HG02588 (cell line): ENCODE measurements around the gene SCN1A.
A peak's percentile ranks its signal among the peaks of the same experiment; 100 is the strongest.
"Not testable (repeated sequence)": the region's sequence is repeated elsewhere in the genome, so short reads cannot be mapped to it uniquely, and the experiment has no call there.

Experiments used
- ATAC-seq: cut with Tn5 transposase; IDR thresholded peaks from one replicate; pipeline ENCODE4 v1.9.1; 2021; ENCODE audit warnings: mild to moderate bottlenecking, moderate library complexity; ENCODE audit not compliant: unreplicated experiment

SCN1A gene

GRCh38 chr2:166127217-166128155 is at the start of gene SCN1A:
Gene SCN1A, minus strand, starts transcription at chr2:166128020. Its CDS starts 54,399 bp downstream, at chr2:166073621.
- no peak for ATAC-seq

DNA sequence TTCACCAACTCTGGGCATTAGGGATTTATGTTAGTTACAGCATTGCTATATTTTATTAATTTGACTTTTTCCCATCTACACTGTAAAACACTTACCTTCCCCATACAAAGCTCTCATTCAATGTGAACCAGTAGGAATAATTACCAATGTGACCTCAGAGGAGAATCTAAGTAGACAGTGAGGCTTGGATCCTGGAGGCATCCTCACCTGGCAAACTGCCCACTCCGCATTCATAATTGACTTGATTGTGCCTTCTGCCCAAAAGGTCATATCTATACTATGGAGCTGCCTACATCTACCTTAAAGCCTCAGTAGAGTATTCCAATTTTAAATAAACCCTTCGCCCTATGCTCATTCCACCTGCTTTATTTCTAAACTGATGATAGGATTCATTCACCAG is 45.4 kb upstream of the SCN1A start:
- ATAC-seq: no peak

- ATAC-seq: no peak
These were observed 43.4 kb upstream of the SCN1A start for GRCh38 chr2:166171216-166171615.

DNA sequence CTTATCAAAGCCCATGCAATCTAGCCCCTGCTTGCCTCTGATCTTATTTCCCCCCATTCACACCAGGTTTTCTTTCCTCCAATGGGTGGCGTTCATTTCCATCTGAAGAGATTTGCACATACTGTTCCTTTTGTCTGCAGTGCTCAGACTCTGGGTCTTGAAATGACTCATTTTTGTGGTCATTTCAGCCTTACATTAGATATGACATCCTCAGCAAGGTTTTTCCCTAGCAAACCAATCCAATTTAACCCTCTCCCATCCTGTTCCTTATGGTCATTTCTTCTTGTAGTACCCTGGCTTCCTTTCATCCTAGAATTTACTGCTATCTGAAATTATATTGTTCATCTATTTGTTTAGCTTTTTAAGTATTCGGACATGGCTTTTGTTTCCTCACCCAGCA is 42.5 kb upstream of the SCN1A start:
- peak; percentile 58 for ATAC-seq

DNA sequence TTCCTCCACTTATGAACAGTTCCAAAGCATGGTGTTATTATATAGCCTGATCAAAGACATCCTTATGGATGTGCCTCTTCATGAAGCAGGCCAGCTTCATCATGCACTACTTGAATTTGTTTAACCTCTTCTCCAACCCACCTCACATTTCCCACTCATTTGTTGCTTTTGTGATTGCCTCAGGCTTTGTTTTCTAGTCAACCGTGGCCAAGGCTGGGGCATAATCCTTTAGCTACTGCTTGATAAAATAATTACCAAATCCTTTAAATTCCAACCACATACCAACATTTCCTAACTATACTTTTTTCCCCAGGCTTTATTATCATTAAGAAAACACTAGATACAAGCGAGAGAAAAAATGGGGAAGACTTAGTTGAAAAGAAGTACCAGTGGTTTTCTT is 39.6 kb upstream of the SCN1A start:
- no peak for ATAC-seq

- no peak for ATAC-seq
These were observed 36.0 kb upstream of the SCN1A start for GRCh38 chr2:166163775-166164174.

GRCh38 chr2:166158546-166158945 is 30.7 kb upstream of the SCN1A start:
- ATAC-seq: no peak

DNA sequence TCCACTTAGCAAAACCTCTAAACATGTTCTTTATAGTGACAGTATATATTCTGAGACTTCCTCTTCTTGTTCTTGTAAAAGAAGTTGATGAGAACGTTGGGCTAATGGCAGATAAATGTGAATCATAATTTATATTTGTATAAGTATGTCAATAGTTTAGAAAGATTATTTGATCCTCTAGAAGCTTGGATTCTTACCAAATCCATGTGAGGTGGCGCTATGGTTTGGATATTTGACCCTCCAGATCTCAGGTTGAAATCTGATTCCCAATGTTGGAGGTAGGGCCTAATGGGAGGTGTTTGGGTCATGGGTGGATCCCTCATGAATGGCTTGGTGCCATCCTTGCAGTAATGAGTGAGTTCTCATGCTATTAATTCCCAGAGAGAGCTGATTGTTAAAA is 29.8 kb upstream of the SCN1A start:
- no peak for ATAC-seq

DNA sequence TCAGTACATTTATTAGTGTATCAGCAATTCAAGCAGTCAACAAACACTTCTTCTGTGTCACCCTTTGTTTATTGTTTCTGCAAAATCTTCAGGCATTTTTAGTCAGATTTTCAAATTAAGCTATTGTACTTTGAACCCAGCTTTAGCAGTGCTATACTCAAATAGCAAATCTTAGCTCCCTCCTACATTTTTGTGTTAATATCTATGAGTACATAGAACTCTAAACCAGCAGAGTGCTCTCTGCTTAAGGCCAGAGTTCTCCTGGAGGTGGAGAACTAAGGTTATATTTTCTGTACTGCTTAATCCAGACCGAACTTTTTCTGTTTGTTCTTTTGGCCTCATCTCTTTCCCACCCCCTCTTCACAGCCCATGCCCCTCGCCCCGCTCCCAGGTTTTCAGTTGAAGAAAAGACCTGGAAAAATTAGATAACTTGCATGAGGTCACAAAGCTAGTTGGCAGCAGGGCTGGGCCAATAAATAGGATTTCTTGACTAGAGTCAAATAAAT is 29.2 kb upstream of the SCN1A start:
- ATAC-seq: no peak

GRCh38 chr2:166155589-166155988 is 27.8 kb upstream of the SCN1A start:
- no peak for ATAC-seq

DNA sequence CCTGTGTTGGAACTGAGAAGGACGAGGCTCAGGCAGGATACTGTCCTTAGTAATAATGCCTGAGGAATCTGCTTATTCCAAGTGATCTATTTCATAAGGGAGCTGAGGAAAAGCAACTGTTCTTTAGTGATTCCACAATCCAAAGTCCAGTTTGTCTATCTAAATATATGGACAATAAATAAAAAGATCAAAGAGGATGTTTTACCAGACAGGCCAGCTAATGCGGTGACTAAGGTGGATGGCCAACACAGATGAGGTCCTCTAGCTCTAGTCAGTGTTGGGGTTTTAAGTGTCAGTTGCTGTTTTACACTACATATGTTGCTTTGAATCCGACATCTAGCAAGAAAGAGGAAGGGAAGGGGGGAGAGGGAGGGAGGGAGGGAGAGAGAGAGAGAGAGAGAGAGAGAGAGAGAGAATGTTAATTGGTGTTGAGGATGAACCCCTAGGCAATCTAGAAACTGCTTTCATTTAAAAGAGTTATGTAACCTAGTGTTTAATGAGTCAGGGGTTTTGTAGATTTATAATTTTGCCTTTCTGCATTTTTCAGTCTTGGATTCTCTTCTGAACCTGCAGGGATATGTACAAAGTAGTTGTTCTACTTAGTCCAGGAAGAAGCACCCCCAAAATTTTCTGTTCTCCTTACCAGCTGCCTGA is 27.0 kb upstream of the SCN1A start:
- no peak for ATAC-seq

- ATAC-seq: no peak
These were observed 24.2 kb upstream of the SCN1A start for GRCh38 chr2:166152064-166152463.

DNA sequence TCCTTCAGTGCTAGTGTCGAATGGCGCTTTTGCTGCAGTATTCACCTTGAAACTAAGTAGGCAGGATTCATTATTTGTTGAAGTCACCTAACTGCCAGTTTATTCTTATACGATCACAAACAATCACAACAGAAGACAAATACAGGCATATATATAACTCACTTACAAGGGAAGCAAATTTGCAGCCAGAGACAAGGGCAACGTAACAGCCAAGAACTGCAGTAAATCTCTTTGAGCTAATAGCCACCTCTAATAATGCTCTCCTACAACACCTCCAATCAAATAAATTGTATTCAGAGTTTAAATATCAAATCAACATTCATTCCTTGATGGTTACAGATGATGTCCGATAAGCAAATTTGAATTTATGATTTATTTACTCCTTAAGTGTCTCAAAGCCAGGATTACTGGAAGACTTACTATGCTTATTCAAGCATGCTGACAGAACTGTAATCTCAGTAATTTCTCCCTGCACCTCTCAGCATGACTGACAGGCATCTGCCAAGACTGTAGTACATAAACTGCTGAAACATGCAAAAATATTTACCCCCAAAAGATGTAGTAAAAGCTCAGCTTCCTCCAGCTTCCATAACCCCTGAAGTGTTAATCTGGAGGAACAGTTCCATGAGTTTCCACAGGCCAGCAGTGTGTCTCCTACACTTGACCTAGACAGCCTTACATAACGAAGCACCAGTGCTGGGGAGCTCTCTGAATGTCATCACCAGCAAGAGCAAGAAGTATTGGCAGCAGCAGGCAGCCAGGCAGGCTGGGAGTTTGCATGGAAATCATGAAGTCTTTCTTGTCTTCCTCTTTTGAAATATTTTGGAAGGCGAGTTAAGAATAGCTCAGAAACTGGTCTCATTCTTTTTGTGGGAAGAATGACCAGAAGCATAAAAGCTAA is 20.9 kb upstream of the SCN1A start:
- no peak for ATAC-seq

- ATAC-seq: no peak
These were observed 20.1 kb upstream of the SCN1A start for GRCh38 chr2:166147883-166148282.

- no peak for ATAC-seq
These were observed 16.3 kb upstream of the SCN1A start for GRCh38 chr2:166144071-166144470.

- ATAC-seq: no peak
These were observed 13.1 kb upstream of the SCN1A start for GRCh38 chr2:166140932-166141331.

DNA sequence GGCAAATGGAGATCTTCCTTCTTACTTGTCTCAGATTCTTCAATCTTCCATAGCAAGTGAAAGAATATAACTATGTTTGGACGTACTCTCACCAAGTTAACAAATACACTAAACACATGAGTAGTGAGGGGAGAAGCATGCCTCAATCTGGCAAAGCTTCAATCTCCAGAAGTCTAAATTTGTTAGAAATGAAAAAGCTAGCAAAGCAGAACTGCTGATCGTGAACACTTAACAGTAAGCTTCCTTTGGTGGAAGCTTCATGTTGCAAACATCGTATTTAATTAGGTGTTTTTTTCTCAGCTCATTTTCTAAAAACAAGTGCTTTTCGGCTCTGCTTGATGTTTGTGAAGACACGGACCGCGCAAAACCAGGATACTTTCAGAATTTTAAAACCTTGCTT is 12.7 kb upstream of the SCN1A start:
- no peak for ATAC-seq

DNA sequence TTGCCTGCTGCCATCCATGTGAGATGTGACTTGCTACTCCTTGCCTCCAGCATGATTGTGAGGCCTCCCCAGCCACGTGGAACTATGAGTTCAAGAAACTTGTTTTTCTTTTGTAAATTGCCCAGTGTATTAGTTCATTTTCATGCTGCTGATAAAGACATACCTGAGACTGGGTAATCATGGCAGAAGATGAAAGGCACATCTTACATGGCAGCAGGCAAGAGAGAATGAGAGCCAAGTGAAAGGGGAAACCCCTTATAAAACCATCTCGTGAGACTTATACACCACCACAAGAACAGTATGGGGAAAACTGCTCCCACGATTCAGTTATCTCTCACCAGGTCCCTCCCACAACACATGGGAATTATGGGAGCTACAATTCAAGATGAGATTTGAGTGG is 11.7 kb upstream of the SCN1A start:
- not testable (repeated sequence) for ATAC-seq

GRCh38 chr2:166138667-166139066 is 10.8 kb upstream of the SCN1A start:
- ATAC-seq: no peak

DNA sequence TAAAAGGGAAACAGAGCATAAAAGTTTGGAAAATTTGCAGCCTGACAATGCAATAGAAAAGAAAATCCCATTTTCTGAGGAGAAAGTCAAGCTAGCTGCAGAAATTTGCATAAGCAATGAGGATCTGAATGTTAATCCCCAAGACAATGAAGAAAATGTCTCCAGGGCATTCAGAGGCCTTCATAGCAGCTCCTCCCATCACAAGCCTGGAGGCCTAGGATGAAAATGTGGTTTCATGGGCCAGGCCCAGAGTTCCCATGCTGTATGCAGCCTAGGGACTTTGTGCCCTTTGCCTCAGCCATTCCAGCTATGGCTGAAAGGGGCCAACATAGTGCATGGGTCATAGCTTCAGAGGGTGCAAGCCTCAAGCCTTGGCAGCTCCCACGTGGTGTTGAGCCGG is 10.3 kb upstream of the SCN1A start:
- ATAC-seq: no peak

DNA sequence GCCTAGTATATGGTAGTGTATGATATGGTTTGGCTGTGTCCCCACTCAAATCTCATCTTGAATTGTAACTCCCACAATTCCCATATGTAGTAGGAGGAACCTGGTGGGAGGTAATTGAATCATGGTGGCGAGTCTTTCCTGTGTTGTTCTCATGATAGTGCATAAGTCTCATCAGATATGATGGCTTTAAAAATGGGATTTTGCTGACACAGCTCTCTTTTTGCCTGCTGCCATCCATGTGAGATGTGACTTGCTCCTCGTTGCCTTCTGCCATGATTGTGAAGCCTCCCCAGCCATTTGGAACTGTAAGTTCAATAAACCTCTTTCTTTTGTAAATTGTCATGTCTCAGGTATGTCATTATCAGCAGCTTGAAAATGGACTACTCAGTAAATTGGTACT is 9.5 kb upstream of the SCN1A start:
- no peak for ATAC-seq
